AG10803 (cell line): Measurements from ENCODE around the gene SAPCD2.

Source experiments
- DNase-seq: peaks from one replicate; pipeline ENCODE4 v3.0.0; 2010; ENCODE audit warnings: low read depth
- H3K4me3 ChIP-seq: 2 replicates; pipeline ENCODE4 v1.5.1; 2011; ENCODE audit warnings: mild to moderate bottlenecking, low read length, control low read depth
- CTCF ChIP-seq: conservative IDR thresholded peaks from 2 replicates; pipeline ENCODE4 v1.5.1; 2011; ENCODE audit warnings: mild to moderate bottlenecking, low read length, control low read depth, inconsistent platforms

SAPCD2 gene

GRCh38 chr9:137055385-137056364, 14.7 kb downstream of the SAPCD2 start:
- no peak overlapping the region for H3K4me3 ChIP-seq
- DNase-seq = peak; percentile 43
- no peak for TF ChIP-seq CTCF

GRCh38 chr9:137054932-137055384, 15.4 kb downstream of the SAPCD2 start:
- no peak for DNase-seq
- H3K4me3 ChIP-seq = no peak overlapping the region
- no peak for TF ChIP-seq CTCF

GRCh38 chr9:137053944-137054931, 16.1 kb downstream of the SAPCD2 start, which contains the start of gene ENTPD2:
ENTPD2 (minus strand) TSS chr9:137054061; CDS start chr9:137053997, 64 bp downstream.
- no peak for DNase-seq

GRCh38 chr9:137052998-137053943, 17.1 kb downstream of the SAPCD2 start:
- H3K4me3 ChIP-seq = no peak overlapping the region
- TF ChIP-seq CTCF = no peak
- DNase-seq = no peak

More at GRCh38 chr9:137053944-137054931, 16.1 kb downstream of the SAPCD2 start, which contains the start of gene ENTPD2:
- no peak within 1 kb of the TSS for H3K4me3 ChIP-seq
- TF ChIP-seq CTCF = no peak

GRCh38 chr9:137052293-137052692, 18.1 kb downstream of the SAPCD2 start:
- H3K4me3 ChIP-seq = no peak overlapping the region
- TF ChIP-seq CTCF = no peak
- DNase-seq = no peak

- no peak for DNase-seq
- TF ChIP-seq CTCF = no peak
- no peak overlapping the region for H3K4me3 ChIP-seq
Measured at GRCh38 chr9:137051145-137051724, 19.1 kb downstream of the SAPCD2 start.
